Trophoblast cell (in vitro differentiated cells and primary cell): ENCODE measurements around the gene SORCS1.
A peak's percentile ranks its signal among the peaks of the same experiment; 100 is the strongest.

Source experiments
- DNase-seq, 2 donors: peaks; one replicate each; pipeline ENCODE4 v3.0.0-alpha.2; 2016
- H2AFZ ChIP-seq: 2 replicates; pipeline ENCODE4 v1.6.1; 2013; ENCODE audit warnings: low read length, moderate library complexity, mild to moderate bottlenecking; ENCODE audit not compliant: insufficient read depth, poor library complexity
- H2AK5ac ChIP-seq: 2 replicates; pipeline ENCODE4 v1.6.1; 2013; ENCODE audit warnings: mild to moderate bottlenecking, low read length
- H2BK120ac ChIP-seq: 2 replicates; pipeline ENCODE4 v1.6.1; 2013; ENCODE audit warnings: low read length, mild to moderate bottlenecking, moderate library complexity; ENCODE audit not compliant: insufficient read depth, poor library complexity
- H2BK12ac ChIP-seq: 2 replicates; pipeline ENCODE4 v1.6.1; 2013; ENCODE audit warnings: mild to moderate bottlenecking, low read length, moderate library complexity
- H2BK5ac ChIP-seq: 2 replicates; pipeline ENCODE4 v1.6.1; 2013; ENCODE audit warnings: low read length, low read depth, moderate library complexity, mild to moderate bottlenecking; ENCODE audit not compliant: poor library complexity
- H3K14ac ChIP-seq: 2 replicates; pipeline ENCODE4 v1.6.1; 2013; ENCODE audit warnings: mild to moderate bottlenecking, low read length
- H3K18ac ChIP-seq: 2 replicates; pipeline ENCODE4 v1.6.1; 2013; ENCODE audit warnings: mild to moderate bottlenecking, low read length
- H3K23ac ChIP-seq: 2 replicates; pipeline ENCODE4 v1.6.1; 2013; ENCODE audit warnings: low read length
- H3K27ac ChIP-seq: 2 replicates; pipeline ENCODE4 v1.5.1; 2013; ENCODE audit warnings: low read depth, mild to moderate bottlenecking, inconsistent platforms, low read length, moderate library complexity
- H3K27me3 ChIP-seq: 2 replicates; pipeline ENCODE4 v1.6.1; 2013; ENCODE audit warnings: inconsistent platforms, mild to moderate bottlenecking, low read length, moderate library complexity; ENCODE audit not compliant: insufficient read depth
- H3K36me3 ChIP-seq, 2 experiments: 1 replicate in 1 of 2; 2 replicates in 1 of 2; pipeline ENCODE4 v1.6.1; 2013; ENCODE audit warnings: low read length in 2 of 2, mild to moderate bottlenecking in 2 of 2, moderate library complexity in 1 of 2; ENCODE audit not compliant: insufficient read depth in 2 of 2, control insufficient read depth in 1 of 2
- H3K4ac ChIP-seq: 2 replicates; pipeline ENCODE4 v1.6.1; 2013; ENCODE audit warnings: low read depth, mild to moderate bottlenecking, low read length, moderate library complexity
- H3K4me1 ChIP-seq, 2 experiments: 1 replicate in 1 of 2; 2 replicates in 1 of 2; pipeline ENCODE4 v1.6.1; 2013; ENCODE audit warnings: low read length in 2 of 2, mild to moderate bottlenecking in 2 of 2, moderate library complexity in 1 of 2; ENCODE audit not compliant: insufficient read depth in 2 of 2, control insufficient read depth in 1 of 2
- H3K4me2 ChIP-seq: 2 replicates; pipeline ENCODE4 v1.6.1; 2013; ENCODE audit warnings: inconsistent platforms, mild to moderate bottlenecking, low read length, moderate library complexity
- H3K4me3 ChIP-seq: 2 replicates; pipeline ENCODE4 v1.5.1; 2013; ENCODE audit warnings: mild to moderate bottlenecking, low read depth, low read length, inconsistent platforms
- H3K79me1 ChIP-seq: one replicate; pipeline ENCODE4 v1.6.1; 2013; ENCODE audit warnings: low read length
- H3K79me2 ChIP-seq: 2 replicates; pipeline ENCODE4 v1.6.1; 2013; ENCODE audit warnings: low read length, mild to moderate bottlenecking; ENCODE audit not compliant: control insufficient read depth, insufficient read depth, poor library complexity
- H3K9ac ChIP-seq: 2 replicates; pipeline ENCODE4 v1.6.1; 2013; ENCODE audit warnings: mild to moderate bottlenecking, low read length
- H3K9me3 ChIP-seq: 2 replicates; pipeline ENCODE4 v1.6.1; 2013; ENCODE audit warnings: low read depth, mild to moderate bottlenecking, control low read depth, inconsistent platforms, low read length; ENCODE audit not compliant: insufficient read depth
- H4K12ac ChIP-seq: 2 replicates; pipeline ENCODE4 v1.6.1; 2013; ENCODE audit warnings: low read depth, mild to moderate bottlenecking, low read length, moderate library complexity
- H4K8ac ChIP-seq: 2 replicates; pipeline ENCODE4 v1.6.1; 2013; ENCODE audit warnings: low read depth, mild to moderate bottlenecking, low read length, moderate library complexity
- H4K91ac ChIP-seq: one replicate; pipeline ENCODE4 v1.6.1; 2013; ENCODE audit warnings: low read depth, mild to moderate bottlenecking, low read length, moderate library complexity
- WGBS: extraction: QIAGEN DNeasy Blood & Tissue Kit; methylation state at CpG from one replicate; pipeline ENCODE4 v1.1.7; 2013; ENCODE audit warnings: missing lambda C conversion rate; ENCODE audit not compliant: insufficient read length, insufficient coverage; ENCODE audit errors: extremely low coverage; 5-methylcytosine and 5-hydroxymethylcytosine counted together

SORCS1 gene

GRCh38 chr10:106997721-106998120 is 166.8 kb downstream of the SORCS1 start:
- Histone ChIP-seq H2AK5ac (no peak overlapping the region), H3K4me1 (no peaks in the 10 kb centered on the region), H3K4me2 (no peak overlapping the region), H2BK5ac (no peak overlapping the region), H4K91ac (no peak overlapping the region), H3K27me3 (no peaks in the 10 kb centered on the region), H3K79me1 (no peaks in the 10 kb centered on the region), H3K18ac (no peak overlapping the region), H3K36me3 (no peaks in the 10 kb centered on the region), H3K14ac (no peak overlapping the region), H2BK120ac (no peak overlapping the region), H3K79me2 (no peaks in the 10 kb centered on the region), H3K9ac (no peak overlapping the region), H4K8ac (no peak overlapping the region), H2BK12ac (no peak overlapping the region), H3K9me3 (no peaks in the 10 kb centered on the region), H3K23ac (no peak overlapping the region), H3K27ac (no peak overlapping the region), H2AFZ (no peak overlapping the region), H3K4ac (no peak overlapping the region), H4K12ac (no peak overlapping the region), H3K4me3 (no peak overlapping the region)
- DNase-seq = peak in 1 of 2 donors; percentile 7
- WGBS = no CpG with 5 or more reads among the region's 4 CpGs

DNA sequence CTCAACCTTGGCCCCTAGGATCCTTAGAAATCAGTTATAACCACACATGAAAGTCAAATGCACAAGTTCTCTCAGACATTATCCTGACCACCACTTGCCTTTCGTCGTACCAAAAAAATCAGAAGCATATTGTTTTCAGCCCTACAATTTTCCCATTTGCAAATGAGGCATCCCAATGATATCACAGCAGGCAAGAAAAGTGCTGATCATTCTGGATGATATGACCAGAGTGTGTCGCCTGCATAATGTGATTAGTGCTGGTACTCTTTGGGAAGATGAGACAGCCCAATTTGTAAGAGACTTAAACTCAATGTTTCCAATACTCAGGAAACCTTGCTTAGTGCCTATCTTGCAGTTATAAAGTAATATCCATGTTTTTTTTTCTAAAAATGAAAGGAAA is 168.0 kb downstream of the SORCS1 start:
- H3K79me2 ChIP-seq = no peaks in the 10 kb centered on the region

DNA sequence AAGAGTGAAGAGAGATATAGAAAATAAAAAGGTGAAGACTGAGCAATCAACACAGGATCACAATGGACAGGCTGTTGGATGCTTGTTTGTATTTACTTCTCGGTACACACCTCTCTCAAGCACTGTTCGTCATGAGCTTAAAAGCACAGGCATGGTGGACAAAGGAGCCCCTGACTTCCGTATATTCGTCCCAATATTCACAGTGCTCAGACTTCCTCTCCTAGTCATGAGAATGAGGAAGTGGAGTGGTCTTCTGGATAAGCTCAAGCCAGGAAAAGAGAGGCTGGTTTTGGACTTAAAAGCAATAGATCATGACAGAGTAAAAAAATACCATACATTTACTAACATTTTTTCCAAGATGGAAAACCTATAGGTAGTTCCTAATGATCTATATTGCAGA is 172.5 kb downstream of the SORCS1 start:
- no peak overlapping the region for H4K91ac ChIP-seq
- H4K12ac ChIP-seq = no peak overlapping the region
- no peak overlapping the region for H3K9ac ChIP-seq
- no peak overlapping the region for H3K4me3 ChIP-seq
- no peak overlapping the region for H2AK5ac ChIP-seq
- H3K4ac ChIP-seq = no peak overlapping the region
- H3K4me1 ChIP-seq = no peaks in the 10 kb centered on the region
- H4K8ac ChIP-seq = no peak overlapping the region
- H3K79me1 ChIP-seq = no peaks in the 10 kb centered on the region
- no peak overlapping the region for H3K14ac ChIP-seq
- no peak overlapping the region for H3K4me2 ChIP-seq
- no peaks in the 10 kb centered on the region for H3K27me3 ChIP-seq
- H2AFZ ChIP-seq = no peak overlapping the region
- H2BK12ac ChIP-seq = no peak overlapping the region
- DNase-seq = peak in 1 of 2 donors; percentile 4
- WGBS = no CpG with 5 or more reads among the region's 4 CpGs
- H2BK5ac ChIP-seq = no peak overlapping the region
- H3K36me3 ChIP-seq = no peaks in the 10 kb centered on the region
- H3K18ac ChIP-seq = no peak overlapping the region
- no peak overlapping the region for H3K27ac ChIP-seq
- H3K23ac ChIP-seq = no peak overlapping the region
- no peaks in the 10 kb centered on the region for H3K79me2 ChIP-seq
- H2BK120ac ChIP-seq = no peak overlapping the region
- no peaks in the 10 kb centered on the region for H3K9me3 ChIP-seq

More for the DNA sequence above, 168.0 kb downstream of the SORCS1 start:
- Histone ChIP-seq H3K4me2 (no peak overlapping the region), H3K36me3 (no peaks in the 10 kb centered on the region), H2BK12ac (no peak overlapping the region), H3K14ac (no peak overlapping the region), H4K12ac (no peak overlapping the region), H2AFZ (no peak overlapping the region), H3K4me3 (no peak overlapping the region), H3K27me3 (no peaks in the 10 kb centered on the region), H3K4ac (no peak overlapping the region), H3K79me1 (no peaks in the 10 kb centered on the region), H3K9ac (no peak overlapping the region), H2AK5ac (no peak overlapping the region), H3K27ac (no peak overlapping the region), H3K4me1 (no peaks in the 10 kb centered on the region), H3K23ac (no peak overlapping the region), H2BK5ac (no peak overlapping the region), H4K8ac (no peak overlapping the region), H3K9me3 (no peaks in the 10 kb centered on the region), H3K18ac (no peak overlapping the region), H4K91ac (no peak overlapping the region), H2BK120ac (no peak overlapping the region)
- DNase-seq = no peak
- no CpG with 5 or more reads among the region's 3 CpGs for WGBS

DNA sequence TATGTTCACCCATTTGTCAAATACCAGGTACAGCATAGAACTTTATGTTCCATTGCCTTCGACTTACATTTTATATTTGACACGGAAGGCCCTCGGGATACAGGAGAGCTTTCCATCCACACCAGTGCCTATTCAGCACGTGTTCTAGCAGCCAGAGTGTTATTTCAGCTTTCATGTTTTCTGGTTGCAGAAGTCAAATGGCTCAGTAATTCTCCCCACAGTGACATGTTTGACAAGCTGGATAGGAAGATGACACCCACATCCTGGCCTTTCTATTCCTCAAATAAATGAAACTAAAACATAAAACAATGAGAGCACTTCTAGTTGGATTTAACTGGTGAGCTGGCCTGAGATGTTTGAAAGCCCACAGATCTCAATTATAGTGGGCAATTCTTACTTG is 173.4 kb downstream of the SORCS1 start:
- Histone ChIP-seq H3K4me1 (no peaks in the 10 kb centered on the region), H4K91ac (no peak overlapping the region), H3K79me1 (no peaks in the 10 kb centered on the region), H2BK12ac (no peak overlapping the region), H3K36me3 (no peaks in the 10 kb centered on the region), H3K18ac (no peak overlapping the region), H4K8ac (no peak overlapping the region), H3K27me3 (no peaks in the 10 kb centered on the region), H3K4me3 (no peak overlapping the region), H3K4me2 (no peak overlapping the region), H2BK5ac (no peak overlapping the region), H4K12ac (no peak overlapping the region), H2AFZ (no peak overlapping the region), H3K14ac (no peak overlapping the region), H3K9ac (no peak overlapping the region), H3K9me3 (no peaks in the 10 kb centered on the region), H2BK120ac (no peak overlapping the region), H3K4ac (no peak overlapping the region), H3K23ac (no peak overlapping the region), H3K79me2 (no peaks in the 10 kb centered on the region), H2AK5ac (no peak overlapping the region), H3K27ac (no peak overlapping the region)
- DNase-seq = no peak
- WGBS = no CpG with 5 or more reads among the region's 4 CpGs
